NCI-H345 treated with DMSO at 0.1 percent for 48 hours (cell line): ENCODE measurements around the gene TUB.
A peak's percentile ranks its signal among the peaks of the same experiment; 100 is the strongest.

Experiments used
- DNase-seq: peaks from one replicate; lab custom pipeline; 2025; ENCODE audit not compliant: unreplicated experiment; lab: John Stamatoyannopoulos, UW

Gene TUB

DNA sequence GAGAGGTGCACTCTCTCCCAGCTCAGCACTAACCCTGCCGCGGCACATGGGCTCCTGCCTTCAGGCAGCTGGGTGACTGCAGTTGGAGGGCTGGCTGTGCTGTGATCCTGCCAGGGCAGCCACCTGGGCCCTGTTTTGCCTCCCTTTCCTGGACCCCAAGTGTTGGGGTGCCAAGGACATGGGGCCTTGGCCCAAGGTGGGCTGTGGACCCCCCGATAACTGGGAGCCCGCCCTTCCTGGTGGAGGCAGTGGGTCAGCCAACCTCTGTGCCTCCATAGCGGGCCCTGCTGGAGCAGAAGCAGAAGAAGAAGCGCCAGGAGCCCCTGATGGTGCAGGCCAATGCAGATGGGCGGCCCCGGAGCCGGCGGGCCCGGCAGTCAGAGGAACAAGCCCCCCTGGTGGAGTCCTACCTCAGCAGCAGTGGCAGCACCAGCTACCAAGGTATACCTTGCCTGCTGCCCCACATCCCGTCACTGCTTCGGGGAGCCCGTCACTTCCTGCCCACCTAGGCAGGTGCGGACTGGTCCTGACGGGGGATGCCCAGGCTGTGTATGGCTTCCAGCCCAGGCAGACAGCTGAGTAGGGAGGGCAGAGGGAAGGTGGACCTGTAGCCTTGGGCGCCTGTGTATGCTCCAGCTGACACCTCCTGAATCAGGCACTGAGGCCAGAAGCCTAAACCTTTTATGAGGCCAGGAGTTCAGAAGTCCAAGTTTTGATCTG lies 8.9 kb downstream of the TUB start:
- no peak for DNase-seq

DNA sequence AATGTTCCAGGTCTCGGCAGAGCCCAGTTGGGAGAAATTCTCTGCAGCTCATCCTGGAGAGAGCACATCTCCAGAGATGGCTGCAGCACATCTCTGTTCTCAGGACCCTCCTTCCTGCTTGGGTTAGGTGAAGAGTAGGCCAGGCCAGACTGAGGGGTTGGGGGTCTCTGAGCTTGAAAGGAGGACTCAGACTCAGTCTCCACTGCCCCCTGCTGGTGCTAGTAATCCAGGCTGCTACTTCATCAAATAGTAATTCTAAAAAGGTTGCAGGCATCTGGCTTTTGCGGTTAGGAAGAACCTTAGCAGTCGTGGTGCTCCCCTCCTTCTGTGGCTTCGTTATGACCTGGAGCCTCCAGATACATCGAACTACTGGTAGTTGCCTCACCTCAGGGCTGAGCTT lies 9.7 kb downstream of the TUB start:
- no peak for DNase-seq

DNA sequence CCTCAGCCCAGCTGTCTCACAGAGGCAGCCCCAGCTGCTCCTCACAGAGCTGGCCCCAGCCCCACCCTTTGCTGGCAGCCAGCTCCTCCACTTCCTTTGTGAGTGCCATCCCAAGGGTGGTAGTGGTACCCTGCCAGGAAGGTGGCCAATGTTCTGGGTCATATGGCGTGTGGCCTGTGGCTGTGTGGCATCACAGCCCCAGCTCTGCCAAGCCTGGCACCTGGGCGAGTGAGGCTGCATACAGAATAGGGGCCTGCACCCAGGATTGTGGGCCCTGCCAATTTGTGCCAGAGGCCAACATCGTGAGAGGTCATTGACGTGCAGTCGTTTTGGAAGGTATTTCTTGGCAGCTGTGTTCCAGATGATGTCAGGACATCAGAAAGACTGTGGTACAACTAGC lies 10.7 kb downstream of the TUB start:
- no peak for DNase-seq

DNA sequence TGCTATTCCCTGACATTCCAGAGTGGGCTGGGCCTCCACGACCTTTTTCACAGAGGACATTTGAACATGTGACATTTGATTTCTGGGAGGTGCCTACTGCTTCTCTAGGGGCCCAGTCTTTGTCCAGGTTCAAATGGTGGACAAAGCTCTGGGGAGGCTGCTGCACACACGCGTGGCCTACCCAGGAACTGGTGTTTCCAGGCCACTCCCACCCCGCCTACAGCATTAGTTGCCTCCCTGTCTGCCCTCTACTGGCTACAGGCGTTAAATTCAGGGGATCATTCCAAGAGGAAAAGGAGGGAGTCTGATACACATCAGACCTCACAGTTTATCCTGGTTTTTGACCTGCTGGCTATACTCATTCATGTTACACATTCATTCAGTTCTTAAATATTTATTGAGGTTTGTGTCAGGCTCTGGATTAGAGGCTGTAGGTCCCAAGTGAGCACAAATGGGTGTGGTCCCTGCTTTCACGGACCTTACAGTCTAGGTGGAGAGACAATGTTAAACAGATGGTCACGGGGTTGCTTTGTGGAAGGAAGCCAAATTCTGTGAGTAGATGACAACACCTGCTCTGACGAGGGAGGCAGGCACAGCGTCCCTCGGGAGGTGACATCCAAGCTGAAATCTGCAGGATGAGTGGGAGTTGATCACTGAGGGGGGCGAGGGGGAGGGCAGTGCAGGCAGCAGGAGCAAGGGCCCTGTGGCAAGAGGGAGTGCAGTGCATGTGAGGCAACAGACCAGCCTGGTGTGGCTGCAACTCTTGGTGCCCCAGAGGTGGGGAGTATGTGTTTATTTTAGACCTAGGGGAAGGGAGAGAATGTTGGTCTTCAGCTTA lies 11.8 kb downstream of the TUB start:
- peak; percentile 64 for DNase-seq

DNA sequence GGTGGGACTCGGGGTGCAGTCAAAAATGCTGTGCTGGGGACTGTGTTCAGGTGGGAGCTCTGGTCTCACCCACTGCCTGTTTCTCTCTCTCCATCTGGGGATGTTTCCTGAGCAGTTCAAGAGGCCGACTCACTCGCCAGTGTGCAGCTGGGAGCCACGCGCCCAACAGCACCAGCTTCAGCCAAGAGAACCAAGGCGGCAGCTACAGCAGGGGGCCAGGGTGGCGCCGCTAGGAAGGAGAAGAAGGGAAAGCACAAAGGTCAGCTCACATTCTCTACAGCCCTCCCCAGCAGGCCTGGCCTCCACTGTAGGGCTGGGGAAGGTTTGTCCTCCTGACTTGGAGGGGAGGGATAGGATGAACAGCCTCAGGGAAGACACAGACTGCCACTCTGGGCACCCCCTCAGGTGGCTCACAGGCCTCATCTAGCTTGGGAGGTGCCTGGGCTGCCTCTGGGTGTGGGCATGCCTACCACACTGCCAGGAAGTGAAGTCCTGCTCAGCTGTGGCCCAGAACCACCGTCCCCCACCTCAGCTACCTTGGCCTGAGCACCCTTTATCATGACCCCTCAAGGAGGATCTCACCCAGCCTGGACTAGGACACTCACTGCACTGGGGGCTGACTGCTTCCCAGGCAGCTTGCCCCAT lies 13.0 kb downstream of the TUB start:
- DNase-seq = no peak

DNA sequence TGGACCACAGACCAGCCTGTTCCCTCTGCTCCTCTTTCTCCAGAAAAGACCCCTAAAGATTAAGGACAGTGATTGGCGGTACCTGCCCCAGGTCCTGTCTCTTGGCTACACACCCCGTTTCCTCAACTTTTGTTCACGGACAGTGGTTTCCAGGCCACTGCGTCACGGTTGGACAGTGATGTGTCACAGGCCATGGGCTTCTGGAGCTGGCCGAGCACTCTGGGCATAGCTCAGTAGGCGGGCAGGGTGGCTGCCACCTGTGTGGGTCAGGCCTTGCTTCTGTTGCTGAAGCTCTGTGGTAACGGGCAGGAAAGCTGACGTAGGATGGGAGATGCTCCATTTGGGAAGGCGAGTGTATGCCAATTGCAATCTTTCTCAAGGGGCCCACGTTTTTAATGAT lies 13.6 kb downstream of the TUB start:
- no peak for DNase-seq

DNA sequence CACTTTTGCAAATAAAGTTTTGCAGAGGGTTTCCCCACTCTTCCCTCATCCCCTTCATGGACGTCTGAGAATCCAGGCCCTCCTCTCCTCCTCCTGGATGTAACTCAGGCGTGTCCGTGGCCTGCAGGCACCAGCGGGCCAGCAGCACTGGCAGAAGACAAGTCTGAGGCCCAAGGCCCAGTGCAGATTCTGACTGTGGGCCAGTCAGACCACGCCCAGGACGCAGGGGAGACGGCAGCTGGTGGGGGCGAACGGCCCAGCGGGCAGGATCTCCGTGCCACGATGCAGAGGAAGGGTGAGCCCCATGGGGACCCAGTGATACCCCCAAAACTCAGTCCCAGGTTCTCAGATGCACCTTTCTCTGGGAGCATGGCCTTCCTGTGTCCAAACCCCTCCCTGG lies 14.4 kb downstream of the TUB start:
- DNase-seq = no peak

DNA sequence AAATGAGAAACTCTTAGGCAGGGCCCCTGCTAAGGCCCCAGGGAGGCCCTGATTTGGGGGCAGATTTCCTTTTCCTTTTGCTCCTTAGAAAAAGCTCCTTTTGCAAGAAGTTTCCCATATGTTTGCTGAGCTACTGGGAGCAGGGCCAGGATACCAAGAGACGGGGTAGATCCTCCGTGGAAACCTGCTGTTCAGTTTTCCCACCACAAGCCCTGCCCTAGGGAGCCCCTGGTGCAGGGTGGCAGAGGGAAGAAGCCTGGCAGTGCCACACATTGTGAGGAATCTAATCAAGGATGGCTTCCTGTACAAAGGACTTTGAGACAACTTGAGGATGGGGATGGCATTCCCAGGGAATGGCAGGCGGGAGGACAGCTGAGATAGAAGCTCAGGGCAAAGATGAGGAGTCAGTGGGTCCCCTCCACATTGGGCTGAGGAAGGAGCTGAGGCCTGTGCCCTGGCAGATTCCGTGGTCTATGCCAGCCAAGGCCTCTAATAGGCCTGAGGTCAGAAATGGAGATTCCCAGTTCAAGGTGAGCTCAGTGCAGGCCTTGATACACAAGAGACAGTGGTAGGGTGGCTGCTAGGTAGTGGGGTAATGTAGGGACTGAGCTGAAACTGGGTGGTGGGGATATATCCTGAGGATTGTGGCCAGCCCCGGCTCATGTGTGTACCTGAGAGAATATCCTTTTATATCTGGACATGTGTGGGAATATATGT lies 15.0 kb downstream of the TUB start:
- no peak for DNase-seq

DNA sequence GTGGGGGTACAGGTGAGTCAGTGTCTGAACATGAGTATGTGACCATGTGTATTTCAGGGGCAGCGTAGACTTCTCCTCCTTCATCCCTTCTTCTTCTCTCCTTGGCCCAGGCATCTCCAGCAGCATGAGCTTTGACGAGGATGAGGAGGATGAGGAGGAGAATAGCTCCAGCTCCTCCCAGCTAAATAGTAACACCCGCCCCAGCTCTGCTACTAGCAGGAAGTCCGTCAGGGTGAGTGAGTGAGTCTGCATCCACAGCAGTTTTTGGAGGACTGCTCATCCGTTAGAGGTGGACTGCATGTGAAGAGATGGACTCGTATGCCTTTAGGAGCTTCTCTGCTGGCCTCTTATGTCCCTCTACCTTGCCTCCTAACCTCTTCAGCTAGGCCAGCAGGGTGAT lies 15.6 kb downstream of the TUB start:
- DNase-seq = no peak

DNA sequence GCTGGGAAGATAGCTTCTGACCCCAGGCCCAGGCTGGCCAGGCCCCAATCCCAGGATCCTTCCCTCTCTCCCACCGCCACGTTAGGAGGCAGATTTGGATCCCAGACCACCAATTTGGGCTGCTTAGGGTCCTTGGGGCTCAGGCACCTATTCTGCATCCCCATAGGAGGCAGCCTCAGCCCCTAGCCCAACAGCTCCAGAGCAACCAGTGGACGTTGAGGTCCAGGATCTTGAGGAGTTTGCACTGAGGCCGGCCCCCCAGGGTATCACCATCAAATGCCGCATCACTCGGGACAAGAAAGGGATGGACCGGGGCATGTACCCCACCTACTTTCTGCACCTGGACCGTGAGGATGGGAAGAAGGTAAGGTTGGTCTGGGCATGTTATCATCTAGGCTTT lies 16.1 kb downstream of the TUB start:
- DNase-seq = no peak

DNA sequence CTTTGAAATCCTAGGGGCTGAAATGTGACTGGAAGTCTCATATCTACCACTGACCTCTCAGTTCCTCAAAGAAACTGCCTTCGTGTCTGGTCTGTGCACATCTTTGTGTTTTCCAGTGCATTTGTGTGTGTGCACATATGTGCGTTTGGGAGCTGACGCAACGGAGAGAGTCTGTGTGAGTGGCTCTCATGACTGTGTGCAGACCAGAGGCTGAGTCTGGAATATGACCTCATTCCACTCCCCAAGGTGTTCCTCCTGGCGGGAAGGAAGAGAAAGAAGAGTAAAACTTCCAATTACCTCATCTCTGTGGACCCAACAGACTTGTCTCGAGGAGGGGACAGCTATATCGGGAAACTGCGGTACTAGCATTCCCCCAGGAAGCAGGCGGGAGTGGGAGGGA lies 16.5 kb downstream of the TUB start:
- DNase-seq = no peak

DNA sequence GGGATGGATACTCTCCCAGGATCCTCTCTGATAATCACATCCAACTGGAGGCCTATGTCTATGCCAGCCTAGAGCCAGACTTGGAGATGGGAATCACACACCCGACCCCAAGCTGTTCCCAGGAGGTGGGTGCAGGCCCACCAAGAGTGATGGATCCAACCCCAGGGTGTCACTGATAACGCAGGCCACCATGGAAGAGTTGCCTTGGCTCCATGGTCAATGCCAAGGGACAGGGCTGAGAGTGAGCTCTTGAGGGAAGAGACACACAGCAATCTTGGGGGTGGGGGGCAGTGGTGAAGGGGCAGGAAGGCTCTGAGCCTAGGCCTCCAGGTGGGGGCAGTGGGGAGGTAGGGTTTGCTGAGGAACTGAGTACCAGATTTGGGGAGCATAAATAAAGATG lies 16.9 kb downstream of the TUB start:
- DNase-seq = no peak

DNA sequence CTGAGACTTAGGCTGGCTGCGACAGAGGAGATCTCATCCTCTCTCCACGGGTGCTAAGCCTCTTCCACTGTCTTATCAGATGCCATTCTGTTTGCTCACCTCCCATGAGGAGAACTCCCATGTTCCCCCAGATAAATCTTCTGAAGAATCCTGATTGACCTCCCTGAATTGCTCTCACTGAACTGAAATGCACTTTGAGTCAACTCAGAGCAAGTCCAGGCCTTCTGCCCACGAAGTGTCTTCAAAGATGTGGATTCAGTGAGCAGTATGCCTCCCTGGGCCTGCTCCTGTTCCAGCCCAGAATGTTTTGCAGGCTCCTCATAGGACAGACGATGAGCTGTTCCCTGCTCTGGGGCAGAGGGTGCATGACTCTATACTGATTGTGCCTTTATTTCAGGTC lies 17.4 kb downstream of the TUB start:
- no peak for DNase-seq

DNA sequence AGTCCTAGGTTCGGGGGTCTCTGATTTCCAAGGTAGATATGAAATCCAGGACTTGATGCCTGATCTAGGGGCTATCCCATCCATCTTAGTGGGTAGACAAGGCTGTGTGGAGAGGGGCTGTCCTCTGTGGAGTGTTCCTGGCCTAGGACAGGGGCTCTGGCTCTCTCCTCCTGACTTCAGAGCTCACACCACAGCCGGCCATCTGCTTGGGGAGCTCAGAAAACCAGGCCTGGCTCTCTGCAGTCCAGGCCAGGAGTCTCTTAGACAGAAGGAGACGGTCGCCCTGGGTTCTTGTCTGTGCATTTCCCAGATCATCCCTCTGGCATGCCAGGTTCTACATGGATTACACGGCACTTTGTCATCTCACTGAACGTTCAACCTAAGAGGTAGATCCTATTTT lies 17.9 kb downstream of the TUB start:
- no peak for DNase-seq

DNA sequence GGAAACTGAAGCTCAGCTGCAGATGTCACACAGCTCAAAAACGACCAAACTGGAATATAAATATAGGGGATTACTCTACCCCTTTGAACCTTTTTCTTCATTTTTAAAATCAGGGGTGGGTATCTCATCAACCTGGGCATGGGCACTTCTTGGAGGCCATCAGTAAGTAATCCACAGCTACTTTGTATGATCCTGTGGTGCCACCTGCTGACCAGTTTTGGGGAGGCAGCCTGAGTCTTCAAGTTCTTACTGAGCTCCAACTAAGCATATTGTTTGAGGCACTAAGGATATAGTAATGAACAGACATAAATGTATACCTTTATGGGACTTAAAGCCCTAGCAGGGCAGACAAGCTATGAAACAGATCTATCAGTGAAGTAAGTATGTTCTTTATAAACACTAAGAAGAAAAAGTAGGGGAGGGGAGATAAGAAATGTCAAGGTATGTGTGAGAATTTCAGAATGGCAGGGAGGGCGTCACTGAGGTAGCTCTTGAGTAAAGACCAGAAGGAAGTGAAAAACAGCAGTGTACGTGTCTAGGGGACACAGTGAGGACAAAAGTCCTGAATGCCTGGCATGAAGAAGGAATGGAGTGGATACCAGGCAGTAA lies 18.4 kb downstream of the TUB start:
- DNase-seq = peak; percentile 25

DNA sequence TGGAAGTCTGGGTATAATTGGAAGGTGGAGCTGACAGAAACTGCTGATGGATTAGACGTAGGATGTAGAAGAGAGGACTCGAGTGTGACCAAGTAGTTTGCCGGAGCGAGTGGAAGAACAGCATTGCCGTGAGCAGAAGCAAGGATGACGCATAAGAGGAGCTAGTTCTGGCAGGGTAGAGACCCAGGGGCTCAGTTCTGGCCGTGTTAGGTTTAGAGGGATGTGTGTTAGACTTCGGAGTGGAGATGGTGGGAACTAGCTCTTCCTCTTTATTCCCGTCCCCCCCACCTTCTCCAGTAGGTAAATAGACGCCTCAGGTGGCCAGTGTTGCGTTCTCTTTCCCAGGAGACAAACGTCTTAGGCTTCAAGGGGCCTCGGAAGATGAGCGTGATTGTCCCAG lies 19.1 kb downstream of the TUB start:
- DNase-seq = no peak

DNA sequence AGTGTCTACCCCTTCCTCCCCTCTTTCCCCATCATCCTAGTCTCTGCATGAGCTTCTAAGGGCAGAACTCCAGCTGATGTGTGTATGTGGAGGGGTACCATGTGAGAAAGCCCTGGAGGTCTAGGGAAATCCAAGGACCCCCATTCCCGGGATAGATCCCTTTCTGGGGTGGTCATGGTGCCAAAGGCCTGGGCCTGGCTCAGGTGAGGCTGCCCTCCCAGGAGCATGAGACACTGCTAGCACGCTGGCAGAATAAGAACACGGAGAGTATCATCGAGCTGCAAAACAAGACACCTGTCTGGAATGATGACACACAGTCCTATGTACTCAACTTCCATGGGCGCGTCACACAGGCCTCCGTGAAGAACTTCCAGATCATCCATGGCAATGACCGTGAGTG lies 19.6 kb downstream of the TUB start:
- DNase-seq = no peak

DNA sequence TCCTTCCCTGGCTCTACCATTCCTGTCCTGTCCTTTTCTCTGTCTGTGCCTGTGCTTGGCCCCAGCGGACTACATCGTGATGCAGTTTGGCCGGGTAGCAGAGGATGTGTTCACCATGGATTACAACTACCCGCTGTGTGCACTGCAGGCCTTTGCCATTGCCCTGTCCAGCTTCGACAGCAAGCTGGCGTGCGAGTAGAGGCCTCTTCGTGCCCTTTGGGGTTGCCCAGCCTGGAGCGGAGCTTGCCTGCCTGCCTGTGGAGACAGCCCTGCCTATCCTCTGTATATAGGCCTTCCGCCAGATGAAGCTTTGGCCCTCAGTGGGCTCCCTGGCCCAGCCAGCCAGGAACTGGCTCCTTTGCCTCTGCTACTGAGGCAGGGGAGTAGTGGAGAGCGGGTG lies 20.4 kb downstream of the TUB start:
- no peak for DNase-seq

DNA sequence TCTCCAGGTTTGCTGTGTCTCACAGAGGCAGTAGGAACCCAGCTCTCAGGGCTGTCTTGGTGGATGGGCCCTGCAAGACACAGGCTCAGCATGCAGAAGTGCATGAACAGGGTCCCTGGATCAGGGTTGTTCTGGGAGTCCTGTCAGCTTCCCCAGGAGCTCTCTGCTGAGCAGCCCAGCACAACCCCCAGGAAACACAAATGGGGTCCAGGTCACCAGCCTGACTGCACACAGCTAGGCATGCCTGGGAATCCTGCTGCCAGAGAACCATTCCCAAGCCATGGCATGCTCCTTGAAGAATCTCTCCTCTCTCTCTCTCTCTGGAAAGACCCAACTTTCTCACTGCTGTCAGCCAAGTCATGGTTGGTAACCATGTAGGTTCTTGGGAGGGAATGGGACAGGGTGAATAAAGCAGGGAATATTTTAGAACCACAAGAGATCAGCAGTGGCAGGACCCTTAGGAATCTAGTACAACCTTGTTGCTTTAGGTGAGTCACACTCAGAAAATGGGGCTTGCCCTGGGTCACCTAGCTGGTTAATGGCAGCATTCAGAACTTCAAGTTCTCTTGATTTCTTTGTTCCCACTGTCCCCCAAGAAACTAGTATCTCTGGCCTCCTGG lies 21.4 kb downstream of the TUB start:
- DNase-seq = no peak

DNA sequence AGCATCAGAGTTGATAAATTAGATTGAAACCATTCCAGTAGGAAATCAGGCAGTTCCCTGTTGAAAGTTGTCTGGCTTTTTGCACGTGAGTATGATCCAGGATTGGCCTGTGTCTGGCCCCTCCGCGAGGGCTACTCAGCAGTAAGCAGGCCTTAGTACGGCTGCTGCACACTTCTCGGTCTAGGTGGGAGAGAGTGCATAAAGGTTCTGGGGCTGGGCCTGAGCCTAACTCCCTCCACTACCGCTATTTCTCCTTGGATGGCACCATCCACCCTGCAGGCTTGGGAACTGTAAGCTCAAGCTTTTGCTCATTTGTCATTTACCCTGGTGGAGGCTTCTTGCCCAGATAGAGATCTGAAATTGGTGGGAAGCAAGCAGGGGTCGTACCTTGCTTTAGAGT lies 22.0 kb downstream of the TUB start:
- DNase-seq = no peak

DNA sequence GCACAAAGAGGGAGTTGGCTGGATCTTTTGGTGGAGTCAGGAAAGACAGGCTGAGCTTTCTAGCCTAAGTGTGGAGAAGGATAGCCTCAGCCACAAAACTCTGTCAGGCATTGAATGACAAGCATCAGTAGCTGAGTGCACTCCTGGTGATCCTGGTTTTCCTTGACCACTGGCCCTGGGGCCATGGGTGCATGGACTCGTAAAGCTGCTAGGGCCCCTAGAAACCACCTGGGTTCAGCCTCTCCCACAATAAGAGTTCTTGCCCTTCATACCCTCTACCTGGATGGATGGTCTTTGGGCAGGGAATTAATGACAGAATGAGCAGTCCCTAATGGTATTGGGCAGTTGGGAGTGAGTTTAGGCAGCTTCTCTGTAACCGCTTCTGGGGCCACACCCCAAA lies 22.9 kb downstream of the TUB start:
- DNase-seq = no peak
